Endothelial cell of umbilical vein (primary cell): ENCODE results near the gene GATA3. TPM values are rescaled to one million over a fixed set of nuclear protein-coding genes. Genes with fewer than 3 reads are reported as not detected.

Source experiments
- BruUV-seq: library from RNA; stranded (reverse); fragments of 400-500 nt; replicated peaks from 2 replicates; lab custom pipeline; 2021; lab: Mats Ljungman, UMichigan
- CTCF ChIA-PET: fragments of 300-600, 350-600 bp; sonication (Branson Sonifier 250); formaldehyde crosslinking; loops from one replicate; lab custom pipeline; 2021; ENCODE audit warnings: antibody characterized with exemption, inconsistent platforms; lab: Charles Lee
- POLR2A ChIA-PET: fragments of 300-600, 350-600 bp; sonication (Branson Sonifier 250); formaldehyde crosslinking; loops from one replicate; lab custom pipeline; 2021; ENCODE audit warnings: antibody characterized with exemption, inconsistent platforms; lab: Charles Lee
- DNase-seq: peaks from one replicate; pipeline ENCODE4 v3.0.0-alpha.2; 2011; ENCODE audit warnings: low read depth, low spot score
- FAIRE-seq: peaks from 2 replicates; lab custom pipeline; 2011; peaks lifted over from hg19 to GRCh38; lab: Jason Lieb, UNC
- H2AFZ ChIP-seq: 2 replicates; pipeline ENCODE4 v1.6.0; 2012; ENCODE audit warnings: low read depth, low read length, control low read depth, inconsistent platforms
- H3K27ac ChIP-seq: 2 replicates; pipeline ENCODE4 v1.5.1; 2011; ENCODE audit warnings: low read depth, mild to moderate bottlenecking, control low read depth, low read length, moderate library complexity; ENCODE audit not compliant: insufficient read depth
- H3K27me3 ChIP-seq, 2 experiments: 2 replicates each; pipeline versions ENCODE4 v1.6.0 to v1.6.1; 2011; ENCODE audit warnings: low read length in 2 of 2, mixed read lengths in 1 of 2; ENCODE audit not compliant: control insufficient read depth in 2 of 2, insufficient read depth in 2 of 2
- H3K36me3 ChIP-seq, 2 experiments: 2 replicates in 1 of 2; 3 replicates in 1 of 2; pipeline ENCODE4 v1.5.1; 2011; ENCODE audit warnings: low read length in 2 of 2, mild to moderate bottlenecking in 1 of 2, moderate library complexity in 1 of 2; ENCODE audit not compliant: control insufficient read depth in 2 of 2, insufficient read depth in 2 of 2; ENCODE audit errors: extremely low read depth in 1 of 2
- H3K4me1 ChIP-seq: 3 replicates; pipeline ENCODE4 v1.5.1; 2011; ENCODE audit warnings: mild to moderate bottlenecking, low read length; ENCODE audit not compliant: control insufficient read depth, insufficient read depth; ENCODE audit errors: extremely low read depth
- H3K4me2 ChIP-seq: 2 replicates; pipeline ENCODE4 v1.6.1; 2011; ENCODE audit warnings: low read length, control low read depth, mixed read lengths; ENCODE audit not compliant: insufficient read depth
- H3K4me3 ChIP-seq, 3 experiments: fragments of 200-600 bp in 1 of 3; sonication (generic), shearing (Covaris generic) in 1 of 3; replicated peaks in 1 of 3; 2 replicates each; pipeline ENCODE4 v1.5.1; 2011 to 2016; ENCODE audit warnings: control low read depth in 3 of 3, low read length in 3 of 3, mild to moderate bottlenecking in 2 of 3, inconsistent platforms in 1 of 3, low read depth in 1 of 3, moderate library complexity in 1 of 3; ENCODE audit not compliant: insufficient read depth in 1 of 3
- H3K79me2 ChIP-seq: 2 replicates; pipeline ENCODE4 v1.6.0; 2012; ENCODE audit warnings: low read length, inconsistent platforms; ENCODE audit not compliant: control insufficient read depth, insufficient read depth
- H3K9ac ChIP-seq: replicated peaks from 2 replicates; pipeline ENCODE3; 2011; ENCODE audit warnings: low read length, control low read depth; ENCODE audit not compliant: insufficient read depth; ENCODE audit errors: extremely low read depth
- H3K9me1 ChIP-seq: replicated peaks from 3 replicates; pipeline ENCODE4 v1.6.0; 2011; ENCODE audit warnings: mild to moderate bottlenecking, low read length; ENCODE audit not compliant: control insufficient read depth, insufficient read depth; ENCODE audit errors: extremely low read depth
- H3K9me3 ChIP-seq: replicated peaks from 2 replicates; pipeline ENCODE4 v1.5.1; 2012; ENCODE audit warnings: low read length, inconsistent platforms; ENCODE audit not compliant: control insufficient read depth, insufficient read depth
- H4K20me1 ChIP-seq: replicated peaks from 2 replicates; pipeline ENCODE3; 2011; ENCODE audit warnings: mild to moderate bottlenecking, low read length; ENCODE audit not compliant: control insufficient read depth, insufficient read depth; ENCODE audit errors: extremely low read depth
- CTCF ChIP-seq, 2 donors: IDR thresholded peaks; 1 replicate in 1 of 2; 2 replicates in 1 of 2; pipeline ENCODE4 v1.5.1; 2011; ENCODE audit warnings: low read length in 2 of 2, mild to moderate bottlenecking in 2 of 2, moderate library complexity in 2 of 2, control low read depth in 1 of 2, inconsistent platforms in 1 of 2, low read depth in 1 of 2; ENCODE audit not compliant: insufficient read depth in 1 of 2; ENCODE audit errors: extremely low read depth in 1 of 2
- GATA2 ChIP-seq: IDR thresholded peaks from 2 replicates; pipeline ENCODE4 v1.7.0; 2011; ENCODE audit warnings: low read depth, mild to moderate bottlenecking, moderate library complexity, mixed read lengths, low read length; ENCODE audit not compliant: insufficient read length, insufficient read depth
- JUN ChIP-seq: IDR thresholded peaks from 2 replicates; pipeline ENCODE4 v1.6.1; 2011; ENCODE audit warnings: borderline replicate concordance, low read depth; ENCODE audit not compliant: insufficient read length, insufficient read depth
- POLR2A ChIP-seq: IDR thresholded peaks from 2 replicates; pipeline ENCODE4 v1.6.1; 2012; ENCODE audit warnings: low read depth, mild to moderate bottlenecking, control low read depth, low read length
- dilution Hi-C: fragments of 300-500 bp; cut with MboI; formaldehyde crosslinking; loops from one replicate; pipeline ENCODE4 v1.15.0; 2019; ENCODE audit warnings: low sequenced_read_pairs; ENCODE audit not compliant: extremely low pct_ligation_motif_present
- intact Hi-C: fragments of 100-400 bp; cut with micrococcal nuclease; formaldehyde crosslinking; loops from one replicate; pipeline ENCODE4 v1.10.0; 2022
- polyA plus RNA-seq, 4 experiments: library from polyadenylated mRNA; depleted of rRNA in 3 of 4; stranded (reverse) in 3 of 4; unstranded in 1 of 4; fragments of >200 nt; gene quantifications; 2 replicates each; pipeline versions ENCODE4 v1.2.1 to v1.2.3, GENCODE V29; 2011 to 2012; ENCODE audit warnings: missing spikeins in 1 of 4
- total RNA-seq: library from RNA; stranded (reverse); gene quantifications from 2 replicates; pipeline ENCODE4 v1.2.3, GENCODE V29; 2021

Gene GATA3
- total and polyA plus RNA-seq, 2 donors (not counting 3 experiments of a cell fraction or from before 2014, with no cell fraction given): 9.3 to 33.0 TPM

DNA sequence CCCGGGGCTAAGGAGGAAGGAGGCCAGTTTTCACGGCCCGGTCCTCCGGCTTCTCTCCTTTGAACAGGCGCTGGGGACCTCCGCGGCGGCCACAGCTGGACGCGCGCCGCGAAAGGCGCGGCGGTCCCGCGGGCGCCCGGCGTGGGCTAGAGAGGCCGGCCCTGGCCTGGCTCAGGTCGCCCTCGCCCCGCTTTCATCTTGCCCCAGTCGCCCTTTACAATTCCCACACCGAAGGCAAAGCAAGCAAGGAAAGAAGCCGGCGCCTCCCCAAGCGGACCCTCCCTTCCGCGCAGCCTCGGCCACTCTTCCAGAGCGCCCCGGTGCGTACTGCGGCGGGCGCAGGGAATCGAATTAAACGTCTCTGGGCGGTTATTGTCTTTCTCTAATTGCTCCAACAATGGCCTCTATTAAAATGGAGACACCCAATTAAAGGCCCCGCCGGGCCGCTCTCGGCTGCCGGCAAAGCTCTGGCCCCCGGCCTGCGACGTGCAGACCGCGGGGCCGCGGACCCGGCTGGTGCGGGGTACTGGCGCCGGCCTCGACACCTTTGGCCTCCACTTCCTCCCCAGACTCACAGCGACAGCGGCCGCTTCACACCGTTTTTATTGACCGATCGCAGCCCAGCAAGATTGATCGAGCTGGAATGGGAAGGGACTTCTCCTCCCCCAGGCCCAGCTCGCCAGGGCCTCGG lies 4.5 kb upstream of the GATA3 start:
- POLR2A ChIA-PET: no interaction called here
- intact Hi-C loops (loop anchor here (1.0 to 10.0 kb wide), 6 partner anchors 83 to 1025 kb away; partner anchors contain the start of gene TAF3), dilution Hi-C loops (no loop called here)

More for the DNA sequence above, 4.5 kb upstream of the GATA3 start:
- no TSS peak for BruUV-seq
- Histone ChIP-seq H3K27me3 (peaks cover 0 to 6% of the 10 kb centered on the region in 2 experiments), H3K27ac (peak overlapping the region; percentile 96), H3K36me3 (no peaks in the 10 kb centered on the region), H3K9ac (peak overlapping the region; percentile 90), H3K4me3 (peak overlapping the region; percentile 57 to 59 (median 58)), H3K4me1 (peaks cover 49% of the 10 kb centered on the region), H3K9me1 (no peaks in the 10 kb centered on the region), H3K79me2 (peaks cover 43% of the 10 kb centered on the region), H3K4me2 (peak overlapping the region; percentile 82), H2AFZ (peak overlapping the region; percentile 26), H3K9me3 (no peaks in the 10 kb centered on the region), H4K20me1 (no peaks in the 10 kb centered on the region)
- TF ChIP-seq JUN (no peak), GATA2 (no peak), CTCF (IDR thresholded peaks at IDR 0.05; ENCODE audit: extremely low read depth in 1 of 2, insufficient read depth in 1 of 2, low read depth in 1 of 2, low read length in 2 of 2) (no peak), POLR2A (no peak)
- CTCF ChIA-PET: interaction anchor here (1.3 to 2.4 kb wide), 2 partner anchors 9 to 178 kb away, joined by 3 to 9 read pairs; no protein-coding TSS in a partner anchor
- DNase-seq (peak; percentile 59), FAIRE-seq (peak; percentile 26)
